H54 (cell line): ENCODE data around the gene ZC3HAV1L.
A peak's percentile ranks its signal among the peaks of the same experiment; 100 is the strongest.

Source experiments
- DNase-seq: peaks from one replicate; pipeline ENCODE4 v3.0.0; 2011; ENCODE audit warnings: low spot score, mixed read lengths; ENCODE audit not compliant: insufficient read length
- FAIRE-seq: peaks from 3 replicates; lab custom pipeline; 2011; peaks lifted over from hg19 to GRCh38; lab: Jason Lieb, UNC
- POLR2A ChIP-seq: IDR thresholded peaks from 2 replicates; pipeline ENCODE4 v1.6.1; 2011; ENCODE audit warnings: low read depth, mild to moderate bottlenecking, low read length

The ZC3HAV1L gene

GRCh38 chr7:139018910-139019309, 16.9 kb downstream of the ZC3HAV1L start:
- FAIRE-seq (no peak), DNase-seq (no peak)
- TF ChIP-seq POLR2A, result no peak

- FAIRE-seq, result peak; percentile 50
- peak; percentile 66 for DNase-seq
- no peak for TF ChIP-seq POLR2A
Observed at GRCh38 chr7:139016931-139017511, 18.8 kb downstream of the ZC3HAV1L start.

GRCh38 chr7:139011373-139011772, 24.5 kb downstream of the ZC3HAV1L start:
- DNase-seq, result no peak
- no peak for FAIRE-seq
- no peak for TF ChIP-seq POLR2A

GRCh38 chr7:139004321-139005090, 31.3 kb downstream of the ZC3HAV1L start:
- DNase-seq, result no peak
- TF ChIP-seq POLR2A, result no peak
- no peak for FAIRE-seq

GRCh38 chr7:138999414-138999813, 36.4 kb downstream of the ZC3HAV1L start:
- FAIRE-seq (no peak), DNase-seq (no peak)
- no peak for TF ChIP-seq POLR2A

- no peak for DNase-seq
- FAIRE-seq, result no peak
- no peak for TF ChIP-seq POLR2A
Observed at GRCh38 chr7:138992052-138992531, 43.8 kb downstream of the ZC3HAV1L start.

- no peak for TF ChIP-seq POLR2A
- DNase-seq, result no peak
- FAIRE-seq, result no peak
Observed at GRCh38 chr7:138987686-138988085, 48.2 kb downstream of the ZC3HAV1L start.

GRCh38 chr7:138982204-138982623, 53.6 kb downstream of the ZC3HAV1L start:
- no peak for TF ChIP-seq POLR2A
- FAIRE-seq (no peak), DNase-seq (no peak)

- DNase-seq (peak; percentile 79), FAIRE-seq (no peak)
- peak; percentile 36; the same call in 1 of the 2 replicates for TF ChIP-seq POLR2A
Observed at GRCh38 chr7:138981332-138982203, 54.3 kb downstream of the ZC3HAV1L start, which contains the start of gene KIAA1549. KIAA1549 (minus strand) TSS chr7:138981389; CDS start chr7:138981269, 120 bp downstream.

GRCh38 chr7:138980563-138981291, 55.1 kb downstream of the ZC3HAV1L start:
- no peak for FAIRE-seq
- peak; percentile 18 for DNase-seq
- no peak for TF ChIP-seq POLR2A

- no peak for TF ChIP-seq POLR2A
- FAIRE-seq (no peak), DNase-seq (no peak)
Observed at GRCh38 chr7:138979988-138980562, 55.8 kb downstream of the ZC3HAV1L start.

- TF ChIP-seq POLR2A, result no peak
- no peak for FAIRE-seq
- no peak for DNase-seq
Observed at GRCh38 chr7:138979226-138979979, 56.4 kb downstream of the ZC3HAV1L start.
